GM13976 (cell line): ENCODE results near the gene RAPGEF2.

Experiments used
- DNase-seq: peaks from one replicate; pipeline ENCODE4 v3.0.0; 2012; ENCODE audit warnings: low spot score
- in situ Hi-C: fragments of 300-500 bp; cut with MboI; formaldehyde crosslinking; loops from one replicate; pipeline ENCODE4 v1.12.0; 2022; ENCODE audit warnings: low sequenced_read_pairs, mixed read lengths, inconsistent platforms; ENCODE audit not compliant: unreplicated experiment
- TF ChIP-seq, protein P1 (sequence below): IDR thresholded peaks from 2 replicates; pipeline ENCODE4 v1.5.1; 2012; ENCODE audit warnings: borderline replicate concordance, mild to moderate bottlenecking; ENCODE audit not compliant: insufficient read depth; ENCODE audit errors: extremely low read depth, missing control alignments, control extremely low read depth

Gene RAPGEF2

GRCh38 chr4:159353422-159354116 lies 250.7 kb downstream of the RAPGEF2 start:
- no peak for DNase-seq
- TF ChIP-seq, protein P1, sequence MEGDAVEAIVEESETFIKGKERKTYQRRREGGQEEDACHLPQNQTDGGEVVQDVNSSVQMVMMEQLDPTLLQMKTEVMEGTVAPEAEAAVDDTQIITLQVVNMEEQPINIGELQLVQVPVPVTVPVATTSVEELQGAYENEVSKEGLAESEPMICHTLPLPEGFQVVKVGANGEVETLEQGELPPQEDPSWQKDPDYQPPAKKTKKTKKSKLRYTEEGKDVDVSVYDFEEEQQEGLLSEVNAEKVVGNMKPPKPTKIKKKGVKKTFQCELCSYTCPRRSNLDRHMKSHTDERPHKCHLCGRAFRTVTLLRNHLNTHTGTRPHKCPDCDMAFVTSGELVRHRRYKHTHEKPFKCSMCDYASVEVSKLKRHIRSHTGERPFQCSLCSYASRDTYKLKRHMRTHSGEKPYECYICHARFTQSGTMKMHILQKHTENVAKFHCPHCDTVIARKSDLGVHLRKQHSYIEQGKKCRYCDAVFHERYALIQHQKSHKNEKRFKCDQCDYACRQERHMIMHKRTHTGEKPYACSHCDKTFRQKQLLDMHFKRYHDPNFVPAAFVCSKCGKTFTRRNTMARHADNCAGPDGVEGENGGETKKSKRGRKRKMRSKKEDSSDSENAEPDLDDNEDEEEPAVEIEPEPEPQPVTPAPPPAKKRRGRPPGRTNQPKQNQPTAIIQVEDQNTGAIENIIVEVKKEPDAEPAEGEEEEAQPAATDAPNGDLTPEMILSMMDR = no peak
- in situ Hi-C loops = no loop called here

DNA sequence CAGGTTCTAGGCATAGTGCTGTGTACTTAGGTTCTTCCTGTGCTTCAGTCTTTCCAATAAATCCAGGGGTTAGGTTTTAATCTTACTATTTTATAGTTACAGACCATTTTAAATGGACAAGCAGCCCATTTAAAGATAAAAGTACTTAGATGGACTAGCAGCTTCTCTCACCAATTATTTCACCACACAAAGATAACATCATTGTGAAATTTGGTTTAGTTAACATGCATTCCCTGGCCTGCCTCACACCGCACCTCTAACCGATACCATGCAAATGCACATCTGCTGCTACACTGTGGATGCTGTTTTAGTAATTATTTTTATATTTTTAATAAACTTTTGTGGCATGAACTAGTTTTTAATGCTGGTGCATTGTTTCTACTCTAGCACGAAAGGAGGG lies 252.6 kb downstream of the RAPGEF2 start:
- DNase-seq = no peak
- in situ Hi-C loops = no loop called here
- TF ChIP-seq, protein P1 = no peak

DNA sequence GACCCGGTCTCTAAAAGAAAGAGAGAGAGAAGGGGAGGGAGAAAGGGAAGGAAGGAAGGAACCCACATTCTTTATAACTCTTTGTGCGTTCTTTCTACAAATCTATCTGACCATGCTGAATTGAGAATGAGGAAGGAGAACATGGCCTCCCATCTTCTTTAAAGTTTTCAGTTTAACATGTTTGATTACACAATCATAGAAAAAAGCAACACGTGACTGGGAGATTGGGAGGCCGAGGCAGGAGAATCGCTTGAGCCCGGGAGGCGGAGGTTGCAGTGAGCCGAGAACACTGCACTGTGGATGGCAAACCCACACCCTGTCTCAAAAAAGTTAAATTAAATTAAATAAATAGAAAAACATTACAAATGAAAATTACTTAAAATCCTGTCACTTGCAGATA lies 254.5 kb downstream of the RAPGEF2 start:
- TF ChIP-seq, protein P1 = no peak
- DNase-seq = no peak
- in situ Hi-C loops = no loop called here

GRCh38 chr4:159358226-159358625 lies 255.3 kb downstream of the RAPGEF2 start:
- no peak for DNase-seq
- TF ChIP-seq, protein P1 = no peak
- in situ Hi-C loops = no loop called here

DNA sequence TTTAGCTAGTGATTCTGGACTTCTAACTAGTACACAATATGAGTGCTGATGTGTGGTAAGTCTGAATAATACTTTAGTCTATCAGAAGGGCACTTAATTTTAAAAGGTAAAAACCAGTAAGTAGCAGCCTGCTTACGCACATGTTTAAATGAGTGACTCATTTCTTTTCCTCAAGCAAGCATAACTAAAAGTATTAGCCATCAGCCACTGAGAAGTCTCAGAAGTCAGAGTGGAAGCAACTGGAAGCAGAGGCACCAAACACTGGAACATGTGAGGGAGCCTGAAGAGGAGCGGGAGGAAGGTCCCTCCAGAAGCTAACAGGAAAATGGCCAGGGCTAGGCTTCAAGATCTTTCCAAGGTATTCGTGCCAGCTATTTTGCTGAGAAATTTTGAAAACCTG lies 257.7 kb downstream of the RAPGEF2 start:
- no peak for DNase-seq
- TF ChIP-seq, protein P1 = no peak
- in situ Hi-C loops = no loop called here

- TF ChIP-seq, protein P1 = no peak
Measured at GRCh38 chr4:159363361-159363760, 260.5 kb downstream of the RAPGEF2 start.

More at GRCh38 chr4:159363361-159363760, 260.5 kb downstream of the RAPGEF2 start:
- in situ Hi-C loops = no loop called here
- DNase-seq = no peak
